ENCODE data around the gene IL3.

- TF ChIP-seq CTCF (IDR thresholded peaks at IDR 0.05) (no peak), EZH2 (IDR thresholded peaks at IDR 0.05; ENCODE audit: borderline replicate concordance, insufficient read depth, low read depth, low read length, poor library complexity, severe bottlenecking) (no peak)
Measured at GRCh38 chr5:132074091-132074771, 13.8 kb downstream of the IL3 start.

Measured in B cell (primary cell).